HUES6 (cell line): ENCODE results near the gene KCTD21.

Experiments
- H3K27ac ChIP-seq: 2 replicates; pipeline ENCODE4 v1.7.0; 2013; ENCODE audit warnings: low read depth, mild to moderate bottlenecking, low read length, inconsistent platforms
- H3K27me3 ChIP-seq: 2 replicates; pipeline ENCODE4 v1.6.1; 2013; ENCODE audit warnings: low read length; ENCODE audit not compliant: control insufficient read depth, insufficient read depth
- H3K36me3 ChIP-seq: 2 replicates; pipeline ENCODE4 v1.6.1; 2013; ENCODE audit warnings: low read length; ENCODE audit not compliant: control insufficient read depth, insufficient read depth
- H3K4me1 ChIP-seq: 2 replicates; pipeline ENCODE4 v1.6.1; 2013; ENCODE audit warnings: low read length; ENCODE audit not compliant: control insufficient read depth, insufficient read depth
- H3K4me3 ChIP-seq: 2 replicates; pipeline ENCODE4 v1.5.1; 2013; ENCODE audit warnings: low read depth, low read length
- H3K9ac ChIP-seq: one replicate; pipeline ENCODE4 v1.6.1; 2013; ENCODE audit warnings: mild to moderate bottlenecking, low read length
- H3K9me3 ChIP-seq: 2 replicates; pipeline ENCODE4 v1.6.1; 2013; ENCODE audit warnings: low read depth, low read length; ENCODE audit not compliant: control insufficient read depth, insufficient read depth

The KCTD21 gene

GRCh38 chr11:78216571-78217287 lies 28.3 kb upstream of the KCTD21 start:
- Histone ChIP-seq H3K27ac (no peak overlapping the region), H3K4me3 (no peak overlapping the region), H3K36me3 (peaks cover 55% of the 10 kb centered on the region)

GRCh38 chr11:78216021-78216420 lies 27.6 kb upstream of the KCTD21 start:
- Histone ChIP-seq H3K36me3 (peaks cover 47% of the 10 kb centered on the region), H3K27me3 (no peaks in the 10 kb centered on the region), H3K4me1 (no peaks in the 10 kb centered on the region), H3K27ac (no peak overlapping the region), H3K4me3 (no peak overlapping the region), H3K9me3 (no peaks in the 10 kb centered on the region), H3K9ac (no peak overlapping the region)

More at GRCh38 chr11:78216571-78217287, 28.3 kb upstream of the KCTD21 start:
- Histone ChIP-seq H3K4me1 (no peaks in the 10 kb centered on the region), H3K9me3 (no peaks in the 10 kb centered on the region), H3K27me3 (no peaks in the 10 kb centered on the region), H3K9ac (no peak overlapping the region)

GRCh38 chr11:78214331-78215194 lies 26.1 kb upstream of the KCTD21 start:
- Histone ChIP-seq H3K4me3 (no peak overlapping the region), H3K36me3 (peaks cover 49% of the 10 kb centered on the region), H3K27ac (no peak overlapping the region), H3K9me3 (no peaks in the 10 kb centered on the region), H3K4me1 (no peaks in the 10 kb centered on the region), H3K27me3 (no peaks in the 10 kb centered on the region), H3K9ac (no peak overlapping the region)

GRCh38 chr11:78213526-78214330 lies 25.3 kb upstream of the KCTD21 start:
- no peaks in the 10 kb centered on the region for H3K4me1 ChIP-seq
- peaks cover 48% of the 10 kb centered on the region for H3K36me3 ChIP-seq
- no peaks in the 10 kb centered on the region for H3K27me3 ChIP-seq
- H3K9me3 ChIP-seq = no peaks in the 10 kb centered on the region
- no peak overlapping the region for H3K27ac ChIP-seq
- H3K9ac ChIP-seq = no peak overlapping the region
- no peak overlapping the region for H3K4me3 ChIP-seq

GRCh38 chr11:78212586-78213371 lies 24.4 kb upstream of the KCTD21 start:
- H3K36me3 ChIP-seq = peaks cover 50% of the 10 kb centered on the region

GRCh38 chr11:78211565-78211964 lies 23.1 kb upstream of the KCTD21 start:
- H3K4me1 ChIP-seq = no peaks in the 10 kb centered on the region
- H3K9ac ChIP-seq = no peak overlapping the region
- H3K27ac ChIP-seq = no peak overlapping the region
- H3K9me3 ChIP-seq = no peaks in the 10 kb centered on the region
- peaks cover 52% of the 10 kb centered on the region for H3K36me3 ChIP-seq
- no peak overlapping the region for H3K4me3 ChIP-seq
- H3K27me3 ChIP-seq = no peaks in the 10 kb centered on the region

More at GRCh38 chr11:78212586-78213371, 24.4 kb upstream of the KCTD21 start:
- Histone ChIP-seq H3K4me3 (no peak overlapping the region), H3K9ac (no peak overlapping the region), H3K27ac (no peak overlapping the region), H3K27me3 (no peaks in the 10 kb centered on the region), H3K4me1 (no peaks in the 10 kb centered on the region), H3K9me3 (no peaks in the 10 kb centered on the region)

GRCh38 chr11:78210000-78210608 lies 21.7 kb upstream of the KCTD21 start:
- Histone ChIP-seq H3K4me3 (no peak overlapping the region), H3K27me3 (no peaks in the 10 kb centered on the region), H3K9me3 (no peaks in the 10 kb centered on the region), H3K9ac (no peak overlapping the region), H3K4me1 (no peaks in the 10 kb centered on the region), H3K27ac (no peak overlapping the region), H3K36me3 (peaks cover 46% of the 10 kb centered on the region)

- H3K36me3 ChIP-seq = peaks cover 39% of the 10 kb centered on the region
- no peaks in the 10 kb centered on the region for H3K9me3 ChIP-seq
- H3K27ac ChIP-seq = no peak overlapping the region
These were observed 21.1 kb upstream of the KCTD21 start for GRCh38 chr11:78209478-78209877.

GRCh38 chr11:78208257-78209165 lies 20.1 kb upstream of the KCTD21 start:
- Histone ChIP-seq H3K27ac (no peak overlapping the region), H3K9ac (no peak overlapping the region), H3K9me3 (no peaks in the 10 kb centered on the region), H3K27me3 (no peaks in the 10 kb centered on the region), H3K4me1 (no peaks in the 10 kb centered on the region), H3K36me3 (peaks cover 34% of the 10 kb centered on the region), H3K4me3 (no peak overlapping the region)

More at GRCh38 chr11:78209478-78209877, 21.1 kb upstream of the KCTD21 start:
- Histone ChIP-seq H3K4me1 (no peaks in the 10 kb centered on the region), H3K4me3 (no peak overlapping the region), H3K27me3 (no peaks in the 10 kb centered on the region), H3K9ac (no peak overlapping the region)
